Adipocyte (in vitro differentiated cells): ENCODE results near the gene ZMIZ2.

Experiments used
- DNase-seq: peaks from one replicate; pipeline ENCODE4 v3.0.0-alpha.2; 2015; ENCODE audit warnings: low read depth
- H3K27me3 ChIP-seq: replicated peaks from 2 replicates; pipeline ENCODE4 v1.7.0; 2013; ENCODE audit warnings: mild to moderate bottlenecking, low read length, moderate library complexity; ENCODE audit not compliant: control insufficient read depth, insufficient read depth
- H3K36me3 ChIP-seq: 2 replicates; pipeline ENCODE4 v1.7.0; 2013; ENCODE audit warnings: low read length, mild to moderate bottlenecking, moderate library complexity; ENCODE audit not compliant: control insufficient read depth, insufficient read depth, severe bottlenecking
- H3K4me1 ChIP-seq: 2 replicates; pipeline ENCODE4 v1.7.0; 2013; ENCODE audit warnings: mild to moderate bottlenecking, low read length, moderate library complexity; ENCODE audit not compliant: control insufficient read depth, insufficient read depth
- H3K4me3 ChIP-seq: 2 replicates; pipeline ENCODE4 v1.7.0; 2013; ENCODE audit warnings: mild to moderate bottlenecking, low read length, moderate library complexity
- H3K9ac ChIP-seq: 2 replicates; pipeline ENCODE4 v1.7.0; 2013; ENCODE audit warnings: mild to moderate bottlenecking, low read length, moderate library complexity
- H3K9me3 ChIP-seq: 2 replicates; pipeline ENCODE4 v1.7.0; 2013; ENCODE audit warnings: mild to moderate bottlenecking, low read length, moderate library complexity; ENCODE audit not compliant: control insufficient read depth

Gene ZMIZ2

DNA sequence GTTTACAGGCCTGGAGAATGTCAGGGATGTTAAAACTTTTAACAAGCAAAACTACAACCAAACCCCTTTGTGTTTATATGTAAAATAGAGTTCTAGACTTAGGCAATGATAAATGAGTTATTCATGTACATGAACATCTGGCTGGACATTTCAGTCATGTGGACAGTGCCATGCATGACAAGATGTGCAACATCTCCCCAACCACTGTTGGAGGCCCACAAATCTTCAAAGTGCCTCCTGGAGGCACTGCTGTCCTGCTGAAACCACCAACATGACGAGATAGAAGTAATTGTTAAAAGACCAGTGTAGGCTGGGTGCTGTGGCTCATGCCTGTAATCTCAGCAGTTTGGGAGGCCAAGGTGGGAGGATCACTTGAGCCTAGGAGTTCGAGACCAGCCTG lies 66.3 kb downstream of the ZMIZ2 start:
- Histone ChIP-seq H3K9ac (no peak overlapping the region), H3K9me3 (no peaks in the 10 kb centered on the region), H3K4me1 (no peaks in the 10 kb centered on the region), H3K4me3 (no peak overlapping the region), H3K36me3 (no peaks in the 10 kb centered on the region), H3K27me3 (no peaks in the 10 kb centered on the region)
- no peak for DNase-seq

- no peak overlapping the region for H3K9ac ChIP-seq
- no peaks in the 10 kb centered on the region for H3K9me3 ChIP-seq
- no peak overlapping the region for H3K4me3 ChIP-seq
- DNase-seq, result no peak
- no peaks in the 10 kb centered on the region for H3K36me3 ChIP-seq
- H3K27me3 ChIP-seq, result no peaks in the 10 kb centered on the region
- no peaks in the 10 kb centered on the region for H3K4me1 ChIP-seq
Observed at GRCh38 chr7:44819292-44819691, 70.6 kb downstream of the ZMIZ2 start.
